NCI-H82 (cell line): ENCODE measurements around the gene SEC23B.
"Not testable (repeated sequence)": the region's sequence is repeated elsewhere in the genome, so short reads cannot be mapped to it uniquely, and the experiment has no call there.

Experiments used
- DNase-seq: peaks from one replicate; lab custom pipeline; 2025; lab: John Stamatoyannopoulos, UW

The SEC23B gene

DNA sequence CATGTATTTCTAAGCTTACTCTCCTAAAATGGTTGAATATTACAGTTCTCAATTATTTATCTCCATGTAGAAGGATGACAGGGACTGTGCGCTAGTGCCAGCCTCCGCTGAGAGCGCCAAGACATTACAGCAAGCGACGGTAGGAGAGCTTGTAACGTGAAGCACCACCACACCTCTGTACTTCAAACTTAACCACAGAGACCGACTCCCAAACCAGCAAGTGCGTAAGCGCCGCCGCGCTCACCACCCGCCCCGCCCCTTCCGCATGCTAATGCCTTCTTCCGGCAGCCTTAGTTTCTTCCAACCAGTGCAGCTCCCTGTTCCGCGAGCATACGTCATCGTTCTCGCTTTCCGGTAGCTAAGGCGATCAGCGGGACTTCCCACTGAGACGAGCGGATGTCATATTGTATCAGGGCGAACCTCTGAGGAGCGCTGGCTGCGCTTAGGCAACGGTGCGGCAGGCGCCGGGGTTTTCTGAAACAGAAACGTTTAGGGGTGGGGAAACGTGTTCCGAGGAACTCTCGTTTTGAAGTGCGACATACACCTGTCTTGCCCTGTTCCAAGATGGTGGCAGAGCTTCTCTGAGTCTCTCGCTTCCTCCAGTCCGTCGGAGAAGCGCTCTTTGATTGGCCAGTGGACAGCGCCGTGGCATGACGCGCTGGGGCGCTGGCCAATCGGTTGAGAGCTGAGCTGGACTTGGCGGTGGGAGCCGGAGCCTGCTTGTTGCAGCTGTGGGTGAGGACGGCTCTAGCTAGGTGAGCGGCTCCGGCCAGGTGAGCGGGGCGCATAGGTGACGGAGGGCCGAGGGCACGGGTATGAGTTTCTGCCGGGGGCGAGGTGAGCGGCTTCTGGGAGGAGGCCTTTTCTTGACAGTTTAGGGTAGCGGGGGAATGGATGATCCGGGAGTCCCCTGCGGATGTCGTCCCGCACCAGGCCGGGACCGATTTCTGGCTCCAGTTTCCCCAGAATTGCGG is at the start of gene SEC23B:
SEC23B (plus strand) TSS at position 723 of the 974 bp plus-strand sequence. CDS start 2,896 bp downstream, outside the sequence.
- peak; percentile 99 for DNase-seq

DNA sequence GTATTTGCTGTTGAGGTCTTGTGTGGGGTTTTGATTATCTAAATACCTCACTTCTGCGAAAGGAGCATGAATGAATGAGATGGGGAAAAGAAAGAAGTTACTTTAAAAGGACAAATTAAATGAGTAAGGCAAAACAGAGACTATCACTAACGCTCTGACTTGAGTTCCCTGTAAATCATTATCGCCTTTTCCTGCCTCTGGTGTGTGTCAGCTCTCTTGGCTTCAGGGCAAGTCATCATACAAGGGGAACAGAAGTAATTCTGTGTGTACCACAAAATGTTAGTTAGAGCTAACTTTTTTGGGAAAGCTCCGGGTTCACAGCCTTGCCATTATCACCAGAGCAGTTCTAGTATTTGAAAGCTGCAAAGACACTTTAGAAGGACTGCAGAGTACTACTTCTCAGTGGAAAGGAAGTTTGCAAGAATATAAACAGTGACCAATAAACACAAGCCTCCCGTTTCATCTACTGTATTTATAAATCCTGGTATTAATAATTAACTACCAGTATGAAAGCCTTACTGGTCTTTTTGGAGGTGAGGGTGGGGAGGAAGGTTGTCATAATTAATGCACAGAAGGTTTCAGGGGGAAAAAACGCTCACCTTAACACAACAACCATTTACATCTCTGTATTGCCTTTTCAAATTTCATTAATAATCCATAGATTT is 42.1 kb upstream of the SEC23B start:
- no peak for DNase-seq

DNA sequence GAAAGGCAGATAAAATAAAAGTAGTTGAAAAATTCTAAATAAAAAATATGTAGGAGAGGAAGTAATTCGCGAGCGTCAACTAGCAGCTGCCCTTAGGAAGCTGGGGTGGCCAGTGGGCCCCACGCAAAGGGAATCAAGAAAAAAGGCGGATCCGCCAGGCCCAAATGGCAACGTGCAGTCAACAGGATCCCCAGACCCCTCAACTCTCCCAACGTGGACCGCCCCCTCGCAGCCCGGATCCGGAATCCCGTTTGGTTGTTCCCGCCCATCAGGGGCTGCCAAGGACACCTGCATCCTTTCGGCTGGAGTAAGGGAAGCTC is 41.2 kb upstream of the SEC23B start:
- no peak for DNase-seq

DNA sequence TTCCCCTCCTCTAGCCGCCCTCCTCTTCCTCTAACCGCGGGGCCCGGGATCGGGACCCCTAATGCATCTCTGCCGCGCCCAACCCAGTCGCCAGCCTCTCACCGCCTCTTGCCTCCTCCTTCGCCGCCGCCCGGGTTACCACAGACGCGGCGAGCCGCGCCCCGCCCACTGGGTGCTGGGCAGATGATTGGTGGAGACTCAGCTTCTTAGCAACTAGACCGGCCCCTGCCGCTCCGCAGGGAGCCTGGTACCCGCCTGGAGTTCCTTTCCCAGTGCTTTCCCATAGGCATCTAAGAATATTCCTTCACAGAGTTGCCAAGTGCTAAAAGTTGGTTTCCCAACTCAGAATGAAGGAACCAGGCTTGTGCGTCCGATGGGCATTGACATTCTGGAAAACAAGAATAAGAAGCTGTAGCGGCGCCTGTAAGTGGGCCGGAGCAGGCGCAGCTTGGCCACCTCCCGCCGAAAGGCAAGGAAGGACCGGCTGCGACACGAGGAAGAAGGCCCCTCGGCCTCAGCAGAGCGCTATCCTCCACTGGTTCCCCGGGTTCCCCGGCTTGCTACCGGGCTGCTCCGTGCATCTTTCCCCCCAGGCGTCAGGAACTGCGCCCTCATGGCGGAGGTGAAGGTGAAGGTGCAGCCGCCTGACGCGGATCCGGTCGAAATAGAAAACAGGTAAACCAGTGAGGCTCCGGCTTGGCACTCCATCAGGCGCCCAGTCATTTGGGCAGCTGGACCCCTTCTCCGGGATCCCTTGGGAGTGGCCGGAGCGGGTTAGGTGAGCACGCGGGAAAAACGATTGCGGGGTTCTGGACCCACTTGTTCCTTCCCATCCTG is 40.6 kb upstream of the SEC23B start, which contains the start of the genes DZANK1 and POLR3F:
DZANK1 (minus strand) TSS at position 137 of the 837 bp plus-strand sequence. CDS start 1,672 bp downstream, outside the sequence.
POLR3F (plus strand) TSS at position 497 of the 837 bp plus-strand sequence; CDS start at position 614, 117 bp downstream.
- peak; percentile 99 for DNase-seq

DNA sequence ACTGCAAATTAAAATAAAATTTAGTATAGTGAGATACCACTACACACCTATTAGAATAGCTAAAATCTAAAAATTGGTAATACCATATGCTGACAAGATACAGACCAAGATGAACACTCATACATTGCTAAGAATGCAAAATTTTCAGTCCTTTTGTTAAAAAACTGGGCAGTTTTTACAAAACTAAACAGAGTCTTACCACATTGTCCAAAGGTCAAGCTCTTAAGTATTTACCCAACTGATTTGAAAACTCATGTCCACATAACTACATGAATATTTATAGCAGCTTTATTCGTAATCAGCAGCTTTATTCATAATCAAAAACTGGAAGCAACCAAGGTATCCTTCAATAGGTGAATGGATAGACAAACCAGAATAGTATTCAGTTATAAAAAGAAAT is 30.5 kb upstream of the SEC23B start:
- no peak for DNase-seq

DNA sequence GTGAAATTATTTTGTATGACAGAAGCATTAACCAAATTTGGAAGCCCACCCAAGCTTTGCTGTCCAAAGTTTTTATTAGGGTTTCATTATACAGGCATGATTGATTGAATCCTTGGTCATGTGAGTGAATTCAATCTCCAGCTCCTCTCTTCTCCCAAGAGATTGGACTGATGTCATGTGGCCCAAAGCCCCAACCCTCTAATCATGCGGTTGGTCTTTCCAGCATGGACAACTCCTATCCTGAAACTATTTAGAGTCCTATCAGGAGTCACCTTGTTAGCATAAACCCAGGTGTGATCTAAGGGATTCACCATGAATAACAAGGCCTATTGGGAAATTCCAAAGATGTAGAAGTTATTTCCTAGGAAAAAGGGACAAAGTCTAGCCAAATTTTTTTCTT is 29.9 kb upstream of the SEC23B start:
- DNase-seq: no peak

DNA sequence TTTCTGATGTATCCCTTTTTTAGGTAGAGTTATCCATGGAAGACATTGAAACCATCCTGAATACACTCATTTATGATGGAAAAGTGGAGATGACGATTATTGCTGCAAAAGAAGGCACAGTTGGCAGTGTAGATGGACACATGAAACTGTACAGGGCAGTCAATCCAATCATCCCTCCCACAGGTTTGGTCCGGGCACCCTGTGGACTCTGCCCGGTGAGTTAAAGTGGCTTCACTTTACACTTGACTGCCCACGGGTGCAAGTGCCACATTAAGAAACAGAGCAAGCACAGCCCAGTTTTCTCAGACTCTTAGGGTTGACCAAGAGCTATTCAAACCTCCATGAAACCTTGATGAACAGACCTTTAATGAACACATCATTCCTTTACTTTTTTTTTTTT is 26.1 kb upstream of the SEC23B start:
- no peak for DNase-seq

DNA sequence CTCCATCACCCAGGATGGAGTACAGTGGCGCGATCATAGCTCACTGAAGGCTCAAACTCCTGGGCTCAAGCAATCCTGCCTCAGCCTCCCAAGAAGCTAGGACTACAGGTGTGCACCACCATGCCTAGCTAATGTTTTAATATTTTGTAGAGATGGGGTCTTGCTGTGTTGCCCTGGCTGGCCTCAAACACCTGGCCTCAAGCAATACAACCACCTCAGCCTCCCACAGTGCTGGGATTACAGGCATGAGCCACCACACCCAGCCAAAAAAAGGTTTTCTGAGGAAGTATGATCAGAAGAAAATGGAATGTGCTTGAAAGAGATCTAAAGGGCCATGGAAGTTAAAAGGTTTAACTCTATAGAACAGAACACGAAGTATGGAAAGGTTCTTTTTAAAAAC is 19.4 kb upstream of the SEC23B start:
- no peak for DNase-seq

DNA sequence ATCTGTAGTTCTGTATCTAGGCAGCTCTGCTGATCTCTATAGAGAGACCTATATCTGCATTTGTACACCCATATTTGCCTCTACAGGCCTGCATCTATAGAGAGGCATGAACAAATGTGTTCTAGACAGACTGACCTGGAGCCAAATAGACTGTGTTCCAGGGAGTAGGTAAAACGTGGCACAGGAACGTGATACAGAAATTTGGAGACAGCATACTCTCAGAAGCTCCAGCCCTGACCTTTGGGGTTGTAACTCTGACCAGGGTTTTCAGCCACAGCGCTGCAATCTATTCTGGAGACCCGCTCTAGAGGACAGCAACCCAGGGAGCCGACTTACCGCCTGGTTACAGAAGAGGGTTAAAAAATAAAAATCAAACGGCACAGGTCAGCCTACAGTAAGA is 11.7 kb upstream of the SEC23B start:
- peak; percentile 51 for DNase-seq

DNA sequence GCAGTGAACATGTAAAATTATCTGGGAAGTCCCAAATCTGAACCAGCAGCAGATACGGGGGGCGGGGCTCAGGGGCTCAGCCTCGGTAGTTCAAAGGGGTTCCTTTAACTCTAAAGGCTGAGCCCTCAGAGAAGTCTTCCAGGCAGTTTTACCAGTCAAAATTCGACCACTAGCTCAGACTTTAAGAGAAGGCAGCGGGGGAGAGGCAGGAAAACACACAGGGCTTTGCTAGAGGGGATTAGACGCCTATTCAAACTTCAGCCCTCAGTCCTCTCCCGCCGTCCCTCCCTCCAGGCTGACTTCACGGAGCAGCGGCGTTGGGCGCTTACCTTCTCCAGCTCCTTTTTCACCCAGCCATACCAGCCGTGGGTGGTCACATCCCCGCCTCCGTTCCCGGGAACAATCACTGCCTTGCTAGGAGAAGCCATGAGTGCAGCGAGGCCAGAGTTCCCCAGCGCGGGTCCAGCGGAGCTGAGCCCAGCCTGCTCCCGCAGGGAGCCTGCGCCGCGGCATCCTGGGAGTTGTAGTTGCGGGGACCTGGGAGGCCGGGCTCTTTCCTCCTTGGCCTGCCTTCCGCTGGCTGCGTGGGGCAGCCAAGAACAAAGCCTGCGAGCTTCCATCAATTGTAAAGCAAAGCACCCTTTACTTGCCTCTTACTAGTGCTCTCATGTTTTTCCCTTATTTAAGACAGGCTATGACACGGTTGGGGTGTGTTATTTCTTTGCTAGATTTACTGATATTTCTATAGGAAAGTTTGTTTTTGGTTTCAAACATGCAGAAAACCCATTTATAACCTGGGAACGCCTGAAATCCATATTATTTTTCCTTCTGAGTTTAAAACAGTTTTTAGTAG is 10.8 kb upstream of the SEC23B start, which contains the start of gene RBBP9:
RBBP9 (minus strand) TSS at position 486 of the 853 bp plus-strand sequence; CDS start at position 428, 58 bp downstream.
- peak; percentile 93 for DNase-seq

DNA sequence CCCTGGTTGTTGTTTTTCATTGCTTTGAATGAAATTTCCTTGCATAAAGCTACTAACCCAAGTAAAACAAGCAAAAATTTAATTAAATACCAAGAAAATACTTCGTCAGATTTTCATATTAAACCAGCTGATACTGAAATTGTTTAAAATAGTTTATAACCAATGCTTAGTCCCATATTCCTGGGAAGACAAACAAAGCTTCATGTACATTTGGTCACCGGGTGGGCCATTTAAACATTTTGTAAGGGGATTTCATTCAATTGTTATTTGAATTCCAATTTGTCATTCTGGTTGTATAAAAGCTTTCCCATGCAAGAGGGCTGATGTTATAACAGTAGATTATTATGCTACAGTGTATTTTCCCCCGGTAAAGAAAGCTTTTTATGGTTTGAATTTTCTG is 10.1 kb upstream of the SEC23B start:
- no peak for DNase-seq

DNA sequence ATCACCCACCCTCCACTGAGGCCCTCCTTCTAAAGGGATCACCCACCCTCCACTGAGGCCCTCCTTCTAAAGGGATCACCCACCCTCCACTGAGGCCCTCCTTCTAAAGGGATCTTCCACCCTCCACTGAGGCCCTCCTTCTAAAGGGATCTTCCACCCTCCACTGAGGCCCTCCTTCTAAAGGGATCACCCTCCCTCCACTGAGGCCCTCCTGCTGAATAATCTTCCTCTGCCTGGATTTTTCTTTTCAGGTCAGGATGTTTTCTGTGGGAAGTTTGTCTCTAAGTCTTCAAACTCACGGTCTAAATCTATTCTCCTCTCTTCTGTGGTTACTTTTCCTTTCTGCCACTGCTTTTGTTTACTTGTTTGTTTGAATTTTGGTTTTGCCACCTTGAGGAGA is 6.1 kb upstream of the SEC23B start:
- DNase-seq: not testable (repeated sequence)

DNA sequence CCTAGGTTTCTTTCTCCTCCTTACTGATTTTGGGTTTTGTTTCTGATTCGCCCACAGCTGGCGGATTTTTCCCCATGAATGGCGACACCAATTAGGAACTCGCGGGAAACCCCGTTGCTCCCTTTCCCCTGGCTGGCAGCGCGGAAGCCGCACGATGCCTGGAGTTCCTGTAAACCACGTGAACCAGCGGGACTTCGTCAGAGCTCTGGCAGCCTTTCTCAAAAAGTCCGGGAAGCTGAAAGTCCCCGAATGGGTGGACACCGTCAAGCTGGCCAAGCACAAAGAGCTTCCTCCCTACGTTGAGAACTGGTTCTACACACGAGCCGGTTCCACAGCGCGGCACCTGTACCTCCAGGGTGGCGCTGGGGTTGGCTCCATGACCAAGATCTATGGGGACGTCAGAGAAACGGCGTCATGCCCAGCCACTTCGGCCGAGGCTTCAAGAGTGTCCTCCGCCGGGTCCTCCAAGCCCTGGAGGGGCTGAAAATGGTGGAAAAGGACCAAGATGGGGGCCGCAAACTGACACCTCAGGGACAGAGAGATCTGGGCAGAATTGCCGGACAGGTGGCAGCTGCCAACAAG is 3.2 kb upstream of the SEC23B start:
- DNase-seq: no peak

DNA sequence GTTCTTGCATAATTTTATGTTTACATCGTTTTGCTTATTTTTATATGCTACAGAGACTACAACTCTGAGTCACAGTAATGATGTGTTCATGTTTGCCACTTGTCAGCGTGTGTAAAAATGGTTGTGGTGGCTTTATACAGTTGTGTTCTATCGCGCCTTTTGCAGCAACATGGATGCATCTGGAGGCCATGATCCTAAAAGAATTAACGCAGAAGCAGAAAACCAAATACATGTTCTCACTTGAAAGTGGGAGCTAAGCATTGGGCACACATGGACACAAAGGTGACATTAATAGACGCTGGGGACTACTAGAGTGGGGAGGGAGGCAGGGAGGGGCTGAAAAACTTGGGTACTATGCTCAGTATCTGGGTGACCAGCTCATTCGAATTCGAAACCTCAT is 996 bp upstream of the SEC23B start:
- peak; percentile 41 for DNase-seq

DNA sequence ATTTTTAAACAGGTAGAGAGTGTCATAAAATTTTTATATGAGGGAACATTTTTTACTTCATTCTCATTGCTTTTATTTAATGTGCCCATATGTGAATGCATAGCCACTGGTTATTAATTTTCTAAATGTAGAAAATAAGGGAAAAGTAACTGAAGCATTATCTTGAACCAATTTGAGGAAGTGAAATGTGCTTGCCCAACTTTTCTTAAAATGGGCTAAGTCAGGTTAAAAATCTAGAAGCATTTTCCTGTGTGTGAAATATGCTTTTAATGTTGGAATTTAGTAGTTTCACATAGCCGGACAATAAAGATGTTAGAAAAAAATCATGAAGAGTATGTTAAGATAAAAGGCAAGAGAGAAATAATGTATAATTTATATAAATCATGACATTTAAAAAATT is 3.8 kb downstream of the SEC23B start:
- DNase-seq: no peak

DNA sequence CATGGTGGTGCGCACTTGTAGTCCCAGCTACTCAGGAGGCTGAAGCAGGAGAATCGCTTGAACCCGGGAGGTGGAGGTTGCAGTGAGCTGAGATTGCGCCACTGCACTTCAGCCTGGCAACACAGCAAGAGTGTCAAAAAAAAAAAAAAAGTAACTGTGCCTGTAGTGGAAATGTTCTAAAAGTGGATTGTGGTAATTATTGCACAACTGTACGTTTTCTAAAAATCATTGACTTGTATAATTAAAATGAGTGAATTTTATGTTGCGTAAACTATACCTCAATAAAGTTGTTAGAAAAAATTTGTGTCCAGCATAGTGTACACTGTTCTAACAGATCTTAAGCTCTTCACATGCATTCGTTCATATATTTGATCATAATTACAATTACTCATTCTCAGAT is 5.5 kb downstream of the SEC23B start:
- DNase-seq: no peak

DNA sequence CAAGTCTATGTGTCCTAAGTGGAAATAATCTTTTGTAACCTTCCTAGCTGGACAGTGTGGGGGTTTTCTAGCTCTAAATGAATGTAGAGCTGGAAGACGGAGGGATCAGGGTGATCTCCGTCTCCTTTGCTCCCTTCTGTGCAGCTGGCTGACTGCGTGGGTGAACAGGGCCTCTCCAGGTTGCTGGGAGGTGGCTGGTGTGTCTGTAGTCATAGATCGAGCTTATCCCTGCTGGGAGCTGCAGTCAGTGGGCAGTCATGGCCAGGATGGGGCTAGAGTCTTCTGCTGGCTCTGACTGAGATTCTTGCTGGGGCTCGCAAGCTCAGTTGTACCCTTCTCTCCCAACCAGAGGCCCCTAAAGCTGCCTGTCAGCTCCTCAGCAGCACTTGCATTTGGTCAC is 6.4 kb downstream of the SEC23B start:
- no peak for DNase-seq

DNA sequence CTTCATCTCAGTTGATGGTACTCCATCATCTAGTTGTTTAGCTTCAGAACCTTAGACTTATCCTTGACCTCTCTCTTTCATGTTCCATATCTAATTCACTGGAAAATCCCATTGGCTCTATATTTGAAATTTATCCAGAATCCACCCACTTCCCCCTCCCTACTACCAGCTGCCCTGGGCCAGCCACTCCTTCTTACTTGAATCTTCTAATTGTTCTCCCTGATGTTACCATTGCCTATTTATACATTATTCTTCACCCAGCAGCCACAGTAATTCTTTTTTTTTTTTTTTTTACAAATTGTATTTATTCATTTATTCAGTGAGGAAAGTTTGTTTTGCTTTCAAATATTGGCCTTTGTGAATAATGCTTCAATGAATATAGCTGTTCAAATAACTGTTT is 8.2 kb downstream of the SEC23B start:
- DNase-seq: no peak

DNA sequence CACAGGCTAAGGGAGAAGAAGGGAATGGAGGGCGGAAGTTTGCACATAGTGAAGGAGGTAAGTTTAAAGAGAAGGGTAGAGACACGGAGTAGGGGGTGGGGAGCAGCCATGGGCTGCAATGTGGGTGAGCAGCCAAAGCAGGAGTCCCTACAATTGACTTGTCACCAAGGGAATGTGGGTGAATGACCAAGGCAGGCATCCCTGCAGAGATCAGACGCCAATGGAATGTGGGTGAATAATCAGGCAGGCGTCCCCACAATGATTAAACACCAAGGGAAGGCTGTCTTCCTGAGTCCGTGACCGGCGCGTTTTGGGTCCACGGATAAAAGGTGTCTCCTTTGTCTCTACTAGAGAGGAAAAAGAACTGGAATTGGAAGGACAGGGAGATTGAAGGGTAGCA is 14.3 kb downstream of the SEC23B start:
- DNase-seq: not testable (repeated sequence)

DNA sequence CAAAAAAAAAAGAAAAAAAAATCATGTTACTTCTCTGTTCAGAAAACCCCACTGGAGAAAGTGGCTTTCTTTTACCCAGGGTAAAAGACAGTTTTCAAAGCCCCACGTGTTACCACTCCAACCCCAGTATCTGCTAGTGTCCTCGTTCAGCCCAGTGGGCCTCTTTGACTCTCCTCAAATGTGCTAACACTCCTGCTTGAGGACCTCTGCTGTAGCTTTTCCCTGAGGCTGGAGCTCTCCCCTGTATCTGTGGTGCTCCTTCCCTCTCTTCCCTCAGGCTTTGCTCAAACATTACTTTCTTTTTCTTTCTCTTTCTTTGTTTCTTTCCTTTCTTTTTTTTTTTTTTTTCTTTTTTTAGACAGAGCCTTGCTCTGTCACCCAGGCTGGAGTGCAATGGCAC is 15.3 kb downstream of the SEC23B start:
- no peak for DNase-seq

DNA sequence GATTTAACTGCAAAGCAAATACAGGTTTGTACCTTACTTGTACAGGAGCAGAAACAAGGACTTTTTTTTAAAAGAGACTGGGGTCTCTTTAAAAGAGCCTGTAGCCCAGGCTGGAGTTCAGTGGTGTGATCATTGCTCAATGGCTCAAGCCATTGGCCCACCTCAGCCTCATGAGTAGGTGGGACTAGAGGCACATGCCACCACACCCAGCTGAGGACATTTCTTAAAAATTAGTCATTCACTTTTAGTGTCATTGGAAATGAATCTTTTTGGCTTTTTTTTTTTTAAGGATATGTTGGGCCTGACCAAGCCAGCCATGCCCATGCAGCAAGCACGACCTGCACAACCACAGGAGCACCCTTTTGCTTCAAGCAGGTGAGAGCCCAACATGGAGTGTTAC is 16.9 kb downstream of the SEC23B start:
- DNase-seq: no peak
